Stimulated activated CD4-positive, alpha-beta T cell treated with anti-CD3 and anti-CD28 coated beads, Interleukin-1b, Interleukin-23, amount 100 ng/mL, for 24 hours (primary cell): ENCODE results near the gene GADL1.

ENCODE experiments used
- DNase-seq, 4 experiments: peaks; one replicate each; pipeline ENCODE4 v3.0.0-alpha.2; 2020; ENCODE audit warnings: low read depth in 4 of 4, low spot score in 1 of 4

Gene GADL1

DNA sequence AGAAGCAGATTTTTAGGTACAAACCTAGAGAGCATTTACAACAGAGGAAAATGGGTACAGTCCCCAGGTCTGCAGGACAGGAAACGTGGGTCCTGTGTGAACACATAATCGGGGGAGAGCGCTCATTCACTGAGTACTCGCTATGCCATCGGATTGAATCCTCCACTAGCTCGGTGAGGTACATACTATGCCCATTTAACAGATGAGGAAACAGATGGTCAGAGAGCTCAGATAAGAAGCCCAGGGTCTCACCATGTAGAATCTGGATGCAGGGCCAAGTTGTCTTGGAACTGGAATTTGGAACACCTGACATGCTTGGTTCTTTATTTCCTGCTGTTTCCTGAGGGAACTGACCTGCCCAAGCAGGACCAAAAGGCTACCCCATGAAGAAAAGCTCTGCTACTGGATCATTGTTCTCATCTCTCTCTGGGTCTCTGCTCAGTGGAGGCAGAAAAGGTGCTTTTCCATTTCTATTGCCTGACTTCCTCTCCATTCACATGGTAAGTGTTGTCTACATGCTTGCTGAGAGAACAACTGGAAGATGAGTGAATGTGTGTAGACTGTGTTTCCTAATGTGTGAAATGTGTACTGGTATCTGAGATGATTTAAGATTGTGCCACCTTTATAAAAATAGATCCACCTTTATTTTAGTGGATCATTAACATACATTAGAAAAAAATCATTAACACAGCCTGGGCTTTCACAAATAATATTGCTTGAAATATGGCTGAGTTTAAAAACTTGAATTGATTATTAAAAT lies 199.0 kb downstream of the GADL1 start:
- no peak for DNase-seq

DNA sequence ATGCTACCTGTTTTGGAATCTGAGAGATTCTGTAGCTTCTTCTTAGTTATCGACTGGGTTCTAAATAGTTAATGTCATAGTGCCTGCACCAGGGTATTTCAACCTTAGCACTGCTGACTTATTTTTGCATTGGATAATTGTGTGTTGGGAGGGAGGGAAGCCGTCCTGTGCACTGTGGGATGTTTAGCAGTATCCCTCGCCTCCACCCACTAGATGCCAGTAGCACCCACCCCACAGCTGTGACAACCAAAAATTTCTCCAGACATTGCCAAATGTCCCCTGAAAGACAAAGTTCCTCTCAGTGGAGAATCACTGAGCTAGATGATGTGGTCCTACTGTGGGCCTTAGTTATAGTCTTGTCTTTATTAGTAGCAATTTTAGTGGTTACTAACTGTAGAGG lies 199.8 kb downstream of the GADL1 start:
- DNase-seq, result no peak

DNA sequence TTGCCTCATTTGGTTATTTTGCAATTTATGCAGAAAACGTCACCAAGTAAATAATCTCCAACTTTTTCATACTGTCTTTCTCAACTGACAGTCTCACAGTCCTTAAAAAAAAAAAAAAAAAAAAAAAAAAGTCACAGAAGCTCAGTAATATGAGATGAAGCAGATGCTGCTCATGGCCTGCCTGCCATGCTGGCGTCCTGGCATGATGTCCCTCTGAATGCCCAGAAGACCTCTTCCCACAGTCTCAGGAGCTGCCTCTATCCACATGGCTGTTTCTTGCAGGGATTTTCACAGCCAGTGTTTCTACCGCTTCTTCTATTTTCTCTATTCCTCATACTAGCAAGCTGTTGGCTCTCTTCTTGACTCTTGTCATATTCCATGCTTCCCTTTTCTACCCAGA lies 200.3 kb downstream of the GADL1 start:
- DNase-seq, result no peak

DNA sequence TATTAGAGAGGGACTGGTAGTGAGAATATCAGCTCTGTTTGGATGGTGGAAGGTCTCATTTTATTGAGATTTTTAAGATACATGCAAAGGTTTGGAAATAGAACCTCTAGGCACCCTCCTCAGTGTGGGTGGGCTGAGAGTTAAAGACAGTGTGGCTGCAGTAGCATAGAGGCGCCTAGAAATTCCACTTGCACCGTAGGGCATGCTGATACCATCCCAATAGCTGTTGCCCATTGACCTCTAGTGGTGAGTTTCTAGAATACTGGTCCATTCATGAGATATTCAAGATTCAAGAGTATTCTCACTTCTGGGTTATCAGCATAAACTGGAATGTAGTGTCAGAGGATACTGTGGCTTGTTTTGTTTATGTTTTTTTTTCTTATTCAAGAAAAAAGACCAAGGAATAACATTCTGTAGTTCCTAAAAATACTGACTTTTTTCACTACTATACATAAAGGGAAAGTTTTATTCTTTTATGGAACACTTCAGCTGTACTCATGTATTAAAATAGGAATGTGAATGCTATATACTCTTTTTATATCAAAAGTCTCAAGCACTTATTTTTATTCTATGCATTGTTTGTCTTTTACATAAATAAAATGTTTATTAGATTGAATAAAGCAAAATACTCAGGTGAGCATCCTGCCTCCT lies 200.9 kb downstream of the GADL1 start:
- no peak for DNase-seq

DNA sequence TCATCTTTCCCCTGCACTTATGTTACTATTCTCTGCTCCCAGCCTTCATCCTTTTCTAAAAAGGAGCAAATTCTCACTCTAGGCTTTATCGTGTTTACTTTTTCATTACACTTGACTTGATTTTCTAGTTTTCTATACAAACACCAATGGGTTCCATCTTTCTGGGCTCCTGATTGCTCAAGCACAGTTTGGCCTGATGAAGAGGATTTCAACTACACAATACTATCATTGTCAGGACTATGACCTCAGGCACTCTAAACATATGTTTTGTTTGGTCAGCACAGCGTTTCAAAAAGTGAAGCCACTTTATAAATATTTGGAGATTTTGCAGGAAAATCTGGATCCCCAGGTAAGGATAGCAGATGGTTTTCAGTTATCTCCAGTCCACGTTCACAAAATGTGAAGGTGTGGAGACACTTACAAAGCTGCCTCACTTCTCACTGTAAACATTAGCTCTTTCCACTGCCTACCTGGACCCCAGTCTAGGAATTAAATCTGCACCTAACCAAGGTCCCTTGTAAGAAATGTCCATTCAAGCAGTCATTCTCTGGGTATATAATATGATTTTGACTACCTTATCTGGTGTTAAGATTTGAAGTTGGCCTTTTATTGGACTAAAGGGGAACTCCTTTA lies 201.8 kb downstream of the GADL1 start:
- no peak for DNase-seq

DNA sequence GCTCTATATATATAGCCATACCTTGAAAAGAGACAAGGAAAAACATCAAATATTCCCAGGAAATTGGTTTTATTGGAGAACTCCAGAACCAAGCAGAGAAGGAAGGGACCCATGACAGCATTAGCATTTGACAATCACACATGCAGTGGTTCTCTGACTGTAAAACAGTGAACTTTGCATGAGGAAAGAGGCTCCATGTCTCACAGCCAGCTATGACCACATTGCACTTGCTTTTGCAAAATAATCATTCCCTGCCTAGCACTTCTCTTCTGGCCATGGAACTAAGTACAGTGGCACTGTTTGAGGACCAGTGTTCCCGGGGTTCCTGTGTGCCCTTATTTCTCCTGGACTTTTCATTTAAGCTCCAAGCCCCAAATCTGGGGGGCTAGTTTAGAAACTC lies 202.5 kb downstream of the GADL1 start:
- no peak for DNase-seq

DNA sequence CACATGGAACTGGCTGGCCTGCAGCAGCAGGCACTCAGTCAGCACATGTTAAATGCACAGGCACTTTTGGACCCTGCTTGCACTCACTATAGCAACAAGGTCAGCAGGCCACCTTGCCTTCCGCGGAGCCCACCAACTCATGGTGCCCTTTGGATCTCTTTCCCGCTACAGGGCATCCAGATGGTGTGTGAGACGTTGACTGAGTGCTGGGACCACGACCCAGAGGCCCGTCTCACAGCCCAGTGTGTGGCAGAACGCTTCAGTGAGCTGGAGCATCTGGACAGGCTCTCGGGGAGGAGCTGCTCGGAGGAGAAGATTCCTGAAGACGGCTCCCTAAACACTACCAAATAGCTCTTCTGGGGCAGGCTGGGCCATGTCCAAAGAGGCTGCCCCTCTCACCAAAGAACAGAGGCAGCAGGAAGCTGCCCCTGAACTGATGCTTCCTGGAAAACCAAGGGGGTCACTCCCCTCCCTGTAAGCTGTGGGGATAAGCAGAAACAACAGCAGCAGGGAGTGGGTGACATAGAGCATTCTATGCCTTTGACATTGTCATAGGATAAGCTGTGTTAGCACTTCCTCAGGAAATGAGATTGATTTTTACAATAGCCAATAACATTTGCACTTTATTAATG lies 203.1 kb downstream of the GADL1 start:
- DNase-seq, result no peak

DNA sequence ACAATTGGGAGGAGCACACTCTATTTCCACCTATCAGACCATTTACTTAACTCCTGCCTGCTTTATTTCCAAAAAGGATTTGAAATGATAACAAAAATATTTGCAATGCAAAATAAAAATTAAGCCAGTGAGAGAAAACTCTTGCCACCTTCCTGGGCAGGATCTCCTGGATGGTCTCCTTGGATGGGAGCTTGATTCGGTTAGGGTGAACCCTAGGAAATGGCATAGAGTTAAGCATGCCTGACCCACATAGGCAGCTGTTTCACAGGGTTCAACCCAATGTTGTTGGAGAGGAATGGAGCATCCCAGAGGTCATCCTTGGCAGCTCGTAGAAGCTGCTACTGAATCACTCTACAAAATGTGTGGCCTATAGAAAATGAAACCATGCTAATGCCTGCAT lies 204.3 kb downstream of the GADL1 start:
- no peak for DNase-seq

DNA sequence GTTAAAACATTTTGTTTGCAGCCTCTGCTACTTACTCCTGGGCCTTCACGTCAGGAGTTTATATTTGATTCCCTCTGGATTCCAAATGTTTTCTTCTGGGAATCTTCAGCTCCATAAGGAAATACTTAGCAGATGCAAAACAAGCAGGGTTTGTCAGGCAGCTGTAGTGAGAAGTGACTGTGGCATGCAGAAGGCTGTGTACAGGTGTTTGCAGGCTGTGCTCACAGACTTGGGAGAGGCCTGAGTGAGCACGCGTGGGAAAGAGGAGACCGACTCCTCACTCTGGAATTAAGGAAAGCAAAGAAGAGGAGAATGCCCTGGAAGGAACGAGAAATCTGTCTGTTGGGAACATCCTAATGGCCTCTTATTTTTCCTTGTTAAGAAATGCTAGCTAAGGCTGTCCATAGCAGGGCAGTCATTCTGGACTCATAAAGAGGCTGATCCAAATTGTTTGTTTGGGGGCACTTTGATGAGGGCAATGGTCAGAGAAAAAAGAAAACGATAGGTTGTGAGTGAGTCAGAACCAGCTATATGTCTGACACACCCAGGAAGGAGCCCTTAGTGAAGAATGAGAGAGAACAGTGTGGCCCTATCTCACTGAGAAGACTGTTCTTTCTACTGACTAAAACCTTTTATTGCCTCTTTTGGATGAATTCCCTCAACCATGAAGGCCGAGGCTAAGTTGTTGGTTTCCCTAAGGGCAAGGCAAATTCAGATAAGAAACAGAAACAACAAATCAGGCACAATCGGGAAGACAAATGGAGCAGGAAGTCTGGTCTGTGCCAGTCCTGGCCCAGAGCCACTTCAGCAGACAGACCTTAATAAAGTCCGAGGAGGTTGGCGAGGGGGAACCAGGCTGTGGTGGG lies 205.5 kb downstream of the GADL1 start:
- DNase-seq, result no peak

DNA sequence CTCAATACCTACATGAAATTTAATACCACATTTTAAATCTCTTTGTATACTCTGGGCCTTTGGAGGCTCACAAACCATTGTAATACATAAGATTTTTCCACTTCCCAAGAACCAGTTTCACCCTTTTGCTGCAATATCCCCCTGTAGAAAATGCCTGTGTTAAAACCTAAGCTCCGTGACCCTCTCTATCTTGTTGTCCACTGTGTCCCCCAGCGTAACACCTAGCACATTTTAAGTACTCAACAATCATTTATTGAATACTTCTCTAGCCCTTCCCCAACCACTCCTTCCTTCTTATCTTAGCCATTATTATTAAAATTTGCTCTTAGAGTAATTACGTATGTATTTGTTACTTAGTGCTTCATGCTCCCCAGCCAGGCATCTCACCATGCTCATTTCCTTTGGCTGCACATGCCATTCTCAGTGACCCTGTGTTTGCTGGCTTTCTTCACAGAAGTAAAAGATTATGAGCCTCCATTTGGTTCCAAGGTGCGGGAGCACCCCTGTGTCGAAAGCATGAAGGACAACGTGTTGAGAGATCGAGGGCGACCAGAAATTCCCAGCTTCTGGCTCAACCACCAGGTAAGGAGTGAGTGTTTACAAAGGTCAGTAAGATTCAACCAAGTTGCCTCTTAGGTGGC lies 206.4 kb downstream of the GADL1 start:
- no peak for DNase-seq

DNA sequence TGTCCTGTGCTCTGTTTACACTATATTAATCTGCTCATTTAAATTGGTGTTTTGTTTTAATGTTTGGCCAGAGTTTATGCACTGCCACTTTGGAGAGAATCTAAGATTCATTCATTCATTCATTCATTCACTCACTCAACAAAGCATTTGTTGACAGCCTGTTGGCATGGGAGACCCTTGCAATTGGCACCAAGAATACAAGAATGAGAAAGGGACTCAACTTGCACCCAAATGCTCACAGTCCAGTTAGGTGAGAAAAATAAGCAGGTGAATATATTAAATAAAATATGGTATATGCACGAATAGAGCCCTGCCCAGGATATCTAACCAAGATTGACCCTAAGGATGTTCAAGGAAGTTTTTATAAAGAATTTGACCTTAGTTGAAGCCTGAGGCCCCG lies 207.7 kb downstream of the GADL1 start:
- no peak for DNase-seq

DNA sequence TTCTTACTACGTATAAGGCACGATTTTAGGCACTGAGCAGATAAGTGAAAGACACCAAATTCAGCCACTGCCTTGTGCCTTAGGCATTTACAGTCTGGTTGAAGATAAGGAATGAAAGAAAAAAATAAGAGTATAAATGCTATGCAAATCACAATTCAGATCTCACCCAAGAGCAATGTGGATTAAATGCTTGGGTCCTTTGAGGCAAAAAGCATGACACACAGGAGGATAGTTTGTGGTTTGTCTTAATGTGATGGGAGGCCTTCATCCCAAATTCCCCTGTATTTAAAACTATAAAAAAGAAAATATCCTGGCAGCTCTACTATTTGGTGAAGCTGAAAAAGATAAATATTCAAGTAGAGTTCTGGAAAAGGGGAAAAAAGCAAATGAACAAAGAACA lies 208.3 kb downstream of the GADL1 start:
- no peak for DNase-seq

DNA sequence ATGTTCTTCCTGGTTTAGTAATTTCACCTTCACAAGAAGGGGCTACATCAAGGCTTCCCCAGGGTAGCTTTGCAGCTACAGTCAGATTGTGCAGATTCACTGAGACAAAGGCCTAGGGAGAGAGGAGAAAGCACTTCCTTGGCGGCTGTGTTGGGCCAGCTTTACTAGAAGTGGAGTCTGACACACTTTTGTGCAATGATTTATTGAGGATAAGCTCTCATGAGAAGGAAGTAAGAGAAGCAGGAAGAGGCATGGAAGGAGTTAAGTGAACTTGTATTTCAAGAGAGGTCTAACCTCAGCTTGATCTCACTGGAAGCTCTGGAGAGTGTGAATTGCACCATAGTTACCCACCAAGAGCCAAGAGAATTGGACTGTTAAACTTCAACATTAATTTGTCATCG lies 209.2 kb downstream of the GADL1 start:
- no peak for DNase-seq

DNA sequence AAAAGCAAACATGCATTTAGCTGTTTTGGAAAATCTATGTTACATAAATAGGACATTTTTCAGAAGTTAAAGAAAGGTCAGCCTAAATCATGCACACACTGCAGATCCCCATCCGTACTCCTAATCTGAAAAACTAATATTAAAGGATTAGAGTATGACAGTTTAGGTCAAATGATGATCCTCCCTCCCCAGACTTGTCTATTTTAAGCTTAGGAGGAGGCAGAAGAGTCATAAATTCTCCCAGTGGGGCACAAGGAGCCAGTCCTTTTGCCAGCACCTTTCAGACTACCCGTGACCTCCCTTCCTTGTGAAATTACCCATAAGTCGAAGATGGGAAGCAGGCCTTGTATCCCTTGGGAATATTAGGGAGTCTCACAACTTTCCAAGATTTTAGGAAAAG lies 210.1 kb downstream of the GADL1 start:
- no peak for DNase-seq

DNA sequence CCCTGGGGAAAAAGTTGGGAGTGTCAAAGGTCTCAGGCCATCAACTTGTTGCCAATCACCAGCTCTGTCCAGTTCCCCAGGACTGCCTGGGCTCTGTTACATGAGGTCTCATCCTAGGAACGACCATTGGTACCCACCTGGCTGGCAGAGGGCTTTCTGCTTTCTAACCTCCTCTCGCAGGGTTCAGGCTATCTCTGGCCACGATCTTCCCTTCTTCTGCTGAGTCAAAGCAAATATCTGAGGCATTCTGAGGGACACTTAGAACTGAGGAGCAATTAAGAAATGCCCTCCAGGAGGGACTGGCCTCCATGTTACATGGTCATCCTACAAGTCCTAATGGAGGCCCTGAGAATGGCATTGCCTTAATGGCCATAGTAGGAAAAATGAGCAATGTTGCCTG lies 210.7 kb downstream of the GADL1 start:
- no peak for DNase-seq

DNA sequence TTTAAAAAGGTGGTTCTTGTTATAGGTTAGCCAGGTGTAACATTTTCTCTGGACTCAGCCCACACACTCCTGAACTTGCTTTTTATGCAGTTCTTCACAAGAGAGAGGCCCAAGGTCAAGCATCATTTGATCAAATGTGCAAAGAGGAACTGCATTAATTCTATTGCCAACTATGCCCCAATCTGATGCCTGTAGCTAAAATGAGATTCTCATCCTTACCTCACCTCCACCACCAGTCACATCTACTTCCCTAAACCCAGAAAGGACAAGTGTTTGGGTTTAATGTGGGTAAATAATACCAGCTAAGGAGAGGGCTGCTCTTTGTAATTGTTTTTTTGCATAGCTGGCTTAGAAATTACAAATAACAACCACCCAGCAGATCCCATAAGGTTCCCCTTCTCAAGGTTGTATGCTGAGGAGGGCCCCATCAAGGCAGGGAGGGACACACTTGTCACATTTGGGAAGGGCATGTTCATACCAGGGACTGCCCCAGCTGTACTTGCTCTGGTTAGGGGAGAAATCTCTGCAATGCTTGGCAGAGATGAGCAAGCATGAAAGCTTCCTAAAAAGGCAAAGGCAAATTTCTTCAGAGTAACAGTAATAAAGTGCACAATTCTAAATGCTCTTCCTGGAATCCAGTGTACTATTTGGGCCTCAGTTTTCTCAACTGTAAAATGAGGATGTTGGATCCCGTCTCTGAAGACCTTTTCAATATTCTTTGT lies 211.9 kb downstream of the GADL1 start:
- DNase-seq, result no peak

DNA sequence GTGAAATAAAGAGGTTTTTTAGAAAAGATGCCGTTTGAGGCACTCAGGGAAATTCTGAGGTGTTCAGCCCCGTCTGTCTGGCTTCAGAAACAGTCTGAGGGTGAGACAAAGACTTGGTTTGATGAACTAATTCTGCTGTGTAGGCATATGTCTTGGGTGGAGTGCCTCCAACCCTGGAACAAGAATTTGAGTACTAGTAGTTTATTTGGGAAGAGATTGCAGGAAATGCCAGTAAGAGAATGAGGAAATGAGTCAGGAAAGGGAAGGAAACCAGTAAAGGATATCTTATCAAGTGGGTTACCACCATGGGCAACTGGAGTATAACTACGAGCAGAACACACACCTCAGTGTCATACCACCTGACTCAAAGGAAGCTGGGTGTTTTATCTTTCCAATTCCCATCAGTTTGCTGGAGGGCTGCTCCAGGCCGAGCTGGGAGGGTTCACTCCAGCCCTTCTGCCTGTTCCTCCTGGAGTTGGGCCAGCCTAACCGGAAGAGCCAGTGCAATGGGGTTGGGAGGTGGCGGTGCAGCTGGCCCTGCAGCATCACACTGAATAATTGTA lies 212.7 kb downstream of the GADL1 start:
- DNase-seq, result no peak

DNA sequence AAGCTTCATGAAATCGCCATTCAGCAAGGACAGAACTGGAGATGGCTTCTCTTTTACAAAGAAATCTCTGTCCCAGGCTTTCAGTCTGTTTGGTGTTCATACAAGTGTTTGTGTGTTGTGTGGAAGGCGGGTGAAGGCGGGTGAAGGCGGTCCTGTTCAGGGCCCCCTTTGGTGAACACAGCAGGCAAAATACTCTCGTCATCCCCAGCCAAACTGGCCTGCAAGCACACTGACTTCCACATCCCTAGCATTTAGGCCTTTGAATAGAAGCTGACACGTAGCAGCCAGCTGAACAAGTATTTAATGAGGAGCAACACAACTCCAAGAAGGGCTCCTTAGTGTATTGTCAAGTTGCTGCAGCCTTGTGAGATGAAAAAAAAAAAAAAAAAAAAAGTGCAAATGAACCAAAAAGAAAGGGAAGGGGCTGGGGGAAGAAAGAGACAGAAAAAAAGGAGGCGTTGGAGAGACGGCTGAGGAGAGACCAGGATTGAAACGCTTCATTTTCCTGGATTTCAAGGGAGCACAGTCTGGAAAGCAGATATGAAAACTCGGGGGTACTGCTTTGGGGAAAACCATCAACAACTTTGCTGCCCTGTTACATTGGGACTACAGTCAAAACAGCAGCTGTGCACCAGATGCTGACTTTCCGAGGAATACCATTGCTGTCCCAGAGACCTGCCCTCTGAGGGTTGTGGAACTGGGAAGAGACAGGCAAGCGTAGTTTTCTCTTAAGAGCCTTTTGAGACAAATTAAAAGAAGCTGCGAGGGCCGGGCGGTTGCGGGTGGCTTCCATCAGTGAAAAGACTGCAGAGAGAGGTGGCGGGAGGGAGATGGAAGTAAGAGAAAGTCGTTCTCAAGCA lies 213.4 kb downstream of the GADL1 start:
- no peak for DNase-seq

DNA sequence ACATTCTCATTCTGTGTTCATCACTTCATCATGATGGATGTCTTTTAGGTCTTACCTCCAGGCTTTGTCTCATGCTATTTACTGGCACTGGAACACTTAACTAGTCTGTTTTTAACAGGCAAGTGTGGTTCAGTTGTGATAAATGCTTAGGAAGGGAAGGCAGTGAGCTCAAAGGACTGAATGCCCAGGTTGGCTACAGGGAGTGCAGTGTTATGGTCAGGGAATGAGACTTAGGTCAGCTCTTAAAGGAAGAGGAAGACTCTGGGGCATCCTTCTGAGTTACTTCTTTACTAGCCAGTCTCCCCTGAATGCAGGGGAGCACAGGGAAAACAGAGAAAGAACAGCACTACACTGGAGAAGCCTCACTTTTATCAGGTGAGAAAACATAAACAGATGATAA lies 215.4 kb downstream of the GADL1 start:
- DNase-seq, result no peak
